Peyer's patch (tissue), 4 donors: ENCODE results near the gene IGLL1. TPM values are rescaled to one million over a fixed set of nuclear protein-coding genes. Genes with fewer than 3 reads are reported as not detected.

ENCODE experiments used
- DNase-seq, 3 donors: peaks; one replicate each; pipeline ENCODE4 v3.0.0-alpha.2; 2017 to 2019
- H3K27ac ChIP-seq, 4 donors: fragments of 200-600 bp; sonication (generic); one replicate each; pipeline ENCODE4 v1.5.1; 2016 to 2019
- H3K27me3 ChIP-seq, 2 donors: fragments of 200-600 bp; sonication (generic); one replicate each; pipeline ENCODE4 v1.5.1; 2019
- H3K36me3 ChIP-seq, 3 donors: fragments of 200-600 bp; sonication (generic); one replicate each; pipeline ENCODE4 v1.5.1; 2016 to 2019
- H3K4me1 ChIP-seq, 4 donors: fragments of 200-600 bp; sonication (generic); one replicate each; pipeline ENCODE4 v1.5.1; 2016 to 2019
- H3K4me3 ChIP-seq, 4 donors: fragments of 200-600 bp; sonication (generic); 1 replicate in 3 of 4; 2 replicates in 1 of 4; pipeline ENCODE4 v1.5.1; 2016 to 2019; ENCODE audit warnings: mild to moderate bottlenecking in 1 of 4
- H3K9me3 ChIP-seq, 4 donors: fragments of 200-600 bp; sonication (generic); one replicate each; pipeline ENCODE4 v1.5.1; 2016 to 2019; ENCODE audit warnings: mild to moderate bottlenecking in 1 of 4
- POLR2A ChIP-seq, 2 donors: fragments of 450-650 bp; IDR thresholded peaks; one replicate each; pipeline ENCODE4 v1.5.1; 2017; ENCODE audit warnings: antibody characterized with exemption in 2 of 2, mild to moderate bottlenecking in 2 of 2, moderate library complexity in 2 of 2
- total RNA-seq, 4 donors: library from RNA; depleted of rRNA; stranded (reverse); fragments of >200 nt; gene quantifications; one replicate each; pipeline ENCODE4 v1.1.0, GENCODE V29; 2016
- TF ChIP-seq, protein P1 (sequence below), 6 experiments: fragments of 450-650 bp in 4 of 6; fragments of 200-600 bp in 2 of 6; sonication (generic) in 1 of 6; IDR thresholded peaks; one replicate each; pipeline ENCODE4 v1.5.1; 2017 to 2019; ENCODE audit warnings: antibody characterized with exemption in 6 of 6, mild to moderate bottlenecking in 3 of 6, moderate library complexity in 1 of 6

The IGLL1 gene
- total RNA-seq, 4 donors from 2014 or later: not detected

DNA sequence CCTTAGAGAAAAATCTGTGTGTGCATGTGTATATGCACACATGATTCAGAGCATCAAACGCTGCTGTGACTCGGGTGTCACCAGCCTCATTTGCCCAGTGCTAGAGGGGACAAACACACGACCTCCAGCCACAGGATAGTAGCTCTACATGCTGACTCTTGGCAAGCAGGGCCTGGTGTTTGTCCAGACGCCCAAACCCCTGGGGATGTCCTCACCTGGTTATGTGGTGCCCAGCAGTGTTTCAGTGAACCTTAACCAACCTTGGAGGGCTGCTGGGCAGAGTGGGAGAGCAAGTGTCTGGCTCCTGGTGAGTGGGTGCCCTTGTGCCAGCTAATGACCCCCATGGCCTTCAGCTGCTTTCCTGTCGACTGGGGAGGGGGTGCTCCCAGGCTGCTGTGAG is 26.7 kb downstream of the IGLL1 start:
- no peaks in the 10 kb centered on the region for H3K36me3 ChIP-seq
- H3K27ac ChIP-seq: no peak overlapping the region
- no peaks in the 10 kb centered on the region for H3K9me3 ChIP-seq
- peak in 1 of 3 donors; percentile 17 for DNase-seq
- H3K4me1 ChIP-seq: no peaks in the 10 kb centered on the region
- H3K4me3 ChIP-seq: no peak overlapping the region
- TF ChIP-seq, protein P1, sequence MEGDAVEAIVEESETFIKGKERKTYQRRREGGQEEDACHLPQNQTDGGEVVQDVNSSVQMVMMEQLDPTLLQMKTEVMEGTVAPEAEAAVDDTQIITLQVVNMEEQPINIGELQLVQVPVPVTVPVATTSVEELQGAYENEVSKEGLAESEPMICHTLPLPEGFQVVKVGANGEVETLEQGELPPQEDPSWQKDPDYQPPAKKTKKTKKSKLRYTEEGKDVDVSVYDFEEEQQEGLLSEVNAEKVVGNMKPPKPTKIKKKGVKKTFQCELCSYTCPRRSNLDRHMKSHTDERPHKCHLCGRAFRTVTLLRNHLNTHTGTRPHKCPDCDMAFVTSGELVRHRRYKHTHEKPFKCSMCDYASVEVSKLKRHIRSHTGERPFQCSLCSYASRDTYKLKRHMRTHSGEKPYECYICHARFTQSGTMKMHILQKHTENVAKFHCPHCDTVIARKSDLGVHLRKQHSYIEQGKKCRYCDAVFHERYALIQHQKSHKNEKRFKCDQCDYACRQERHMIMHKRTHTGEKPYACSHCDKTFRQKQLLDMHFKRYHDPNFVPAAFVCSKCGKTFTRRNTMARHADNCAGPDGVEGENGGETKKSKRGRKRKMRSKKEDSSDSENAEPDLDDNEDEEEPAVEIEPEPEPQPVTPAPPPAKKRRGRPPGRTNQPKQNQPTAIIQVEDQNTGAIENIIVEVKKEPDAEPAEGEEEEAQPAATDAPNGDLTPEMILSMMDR (IDR thresholded peaks at IDR 0.05): no peak
- TF ChIP-seq POLR2A (IDR thresholded peaks at IDR 0.05): no peak
- H3K27me3 ChIP-seq: no peaks in the 10 kb centered on the region

- H3K27me3 ChIP-seq: no peaks in the 10 kb centered on the region
- H3K27ac ChIP-seq: no peak overlapping the region
- no peaks in the 10 kb centered on the region for H3K9me3 ChIP-seq
- no peak overlapping the region for H3K4me3 ChIP-seq
- no peaks in the 10 kb centered on the region for H3K36me3 ChIP-seq
- no peaks in the 10 kb centered on the region for H3K4me1 ChIP-seq
- no peak for DNase-seq
- TF ChIP-seq, protein P1 (IDR thresholded peaks at IDR 0.05): no peak
- no peak for TF ChIP-seq POLR2A (IDR thresholded peaks at IDR 0.05)
Measured at GRCh38 chr22:23552573-23552972, 27.5 kb downstream of the IGLL1 start.

GRCh38 chr22:23551385-23551784 is 28.7 kb downstream of the IGLL1 start:
- no peak for TF ChIP-seq POLR2A (IDR thresholded peaks at IDR 0.05)
- TF ChIP-seq, protein P1 (IDR thresholded peaks at IDR 0.05): no peak
- no peak for DNase-seq
- Histone ChIP-seq H3K36me3 (no peaks in the 10 kb centered on the region), H3K4me3 (no peak overlapping the region), H3K27ac (no peak overlapping the region), H3K9me3 (peaks cover 0 to 2% (median 0%) of the 10 kb centered on the region in 4 donors), H3K4me1 (no peaks in the 10 kb centered on the region), H3K27me3 (no peaks in the 10 kb centered on the region)

DNA sequence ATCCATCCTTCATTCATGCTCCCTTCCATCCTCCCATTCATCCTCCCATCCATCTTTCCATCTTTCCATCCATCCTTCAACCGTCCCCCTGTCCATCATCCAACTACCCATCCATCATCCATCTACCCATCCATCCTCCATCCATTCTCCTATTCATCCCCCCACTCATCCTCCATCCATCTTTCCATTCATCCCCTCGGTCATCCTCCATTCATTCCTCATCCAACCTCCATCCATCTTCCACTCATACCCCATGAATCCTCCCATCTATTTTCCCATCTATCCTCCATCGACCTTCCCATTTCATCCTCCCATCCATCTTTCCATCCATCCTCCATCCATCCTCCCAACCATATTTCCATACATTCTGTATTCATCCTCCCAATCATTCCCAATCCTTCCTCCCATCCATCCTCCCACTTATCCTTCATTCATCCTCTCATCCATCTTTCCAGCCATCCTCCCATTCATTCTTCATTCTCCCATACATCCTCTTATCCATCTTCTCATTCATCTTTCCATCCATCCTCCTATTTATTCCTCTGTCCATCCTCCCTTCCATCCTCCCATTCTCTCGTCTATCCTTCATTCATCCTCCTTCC is 29.9 kb downstream of the IGLL1 start:
- H3K27ac ChIP-seq: no peak overlapping the region
- H3K9me3 ChIP-seq: peaks cover 0 to 2% (median 0%) of the 10 kb centered on the region in 4 donors
- no peak for DNase-seq
- no peaks in the 10 kb centered on the region for H3K36me3 ChIP-seq
- H3K4me1 ChIP-seq: no peaks in the 10 kb centered on the region
- no peak overlapping the region for H3K4me3 ChIP-seq
- H3K27me3 ChIP-seq: no peaks in the 10 kb centered on the region
- TF ChIP-seq, protein P1 (IDR thresholded peaks at IDR 0.05): no peak
- no peak for TF ChIP-seq POLR2A (IDR thresholded peaks at IDR 0.05)

DNA sequence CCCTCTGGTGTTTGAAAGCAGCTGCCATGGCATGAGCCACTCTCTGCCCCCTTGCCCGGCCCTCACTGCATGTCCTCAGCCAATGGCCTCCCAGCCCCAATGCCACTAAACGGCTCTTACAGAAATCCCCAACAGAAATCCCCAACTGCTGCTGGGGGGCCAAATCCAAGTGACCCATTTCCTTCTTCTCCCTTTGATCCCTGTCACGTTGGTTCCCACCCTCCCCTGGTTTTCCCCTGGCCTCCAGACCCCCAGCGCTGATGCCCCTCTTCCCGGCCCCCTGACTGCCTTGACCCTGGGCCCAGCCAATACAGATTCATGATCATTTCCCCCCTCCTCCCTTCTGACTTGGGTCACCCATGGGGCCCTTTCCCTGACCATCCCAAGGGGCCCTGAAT is 30.9 kb downstream of the IGLL1 start:
- H3K36me3 ChIP-seq: no peaks in the 10 kb centered on the region
- no peak overlapping the region for H3K4me3 ChIP-seq
- H3K9me3 ChIP-seq: peaks cover 0 to 2% (median 0%) of the 10 kb centered on the region in 4 donors
- no peak for DNase-seq
- no peaks in the 10 kb centered on the region for H3K4me1 ChIP-seq
- H3K27me3 ChIP-seq: no peaks in the 10 kb centered on the region
- H3K27ac ChIP-seq: no peak overlapping the region
- TF ChIP-seq POLR2A (IDR thresholded peaks at IDR 0.05): no peak
- TF ChIP-seq, protein P1 (IDR thresholded peaks at IDR 0.05): no peak
